A204.1 (cell line): Measurements from ENCODE around the gene CFAP74.

Experiments used
- FAIRE-seq: peaks from 2 replicates; lab custom pipeline; 2012; peaks lifted over from hg19 to GRCh38; lab: Jason Lieb, UNC

Gene CFAP74

GRCh38 chr1:2039251-2039650 is 35.7 kb upstream of the CFAP74 start:
- FAIRE-seq = no peak

DNA sequence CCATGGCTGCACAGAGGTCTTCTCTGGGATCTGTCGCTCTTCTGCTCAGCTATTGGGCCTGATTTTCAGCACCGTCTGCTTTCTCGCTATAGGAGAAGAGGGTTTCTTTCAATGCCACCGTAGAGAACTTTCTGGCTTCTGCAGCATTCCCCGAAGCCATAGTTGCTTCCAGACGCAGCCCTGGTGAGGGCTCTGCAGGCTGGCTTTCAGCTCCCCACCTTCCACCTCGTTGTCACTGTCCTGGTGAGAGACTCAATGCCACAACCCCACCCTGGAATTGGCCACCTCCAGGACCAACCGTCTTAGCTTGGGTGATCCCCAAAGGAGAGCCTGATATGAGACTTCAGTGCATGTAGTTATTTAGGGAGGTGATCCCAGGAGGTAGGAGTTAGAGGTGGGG is 34.6 kb upstream of the CFAP74 start:
- no peak for FAIRE-seq

GRCh38 chr1:2037314-2037979 is 33.9 kb upstream of the CFAP74 start:
- no peak for FAIRE-seq

- FAIRE-seq = no peak
Observed at GRCh38 chr1:2036287-2036686, 32.7 kb upstream of the CFAP74 start.

- FAIRE-seq = no peak
Observed at GRCh38 chr1:2033165-2033564, 29.6 kb upstream of the CFAP74 start.

DNA sequence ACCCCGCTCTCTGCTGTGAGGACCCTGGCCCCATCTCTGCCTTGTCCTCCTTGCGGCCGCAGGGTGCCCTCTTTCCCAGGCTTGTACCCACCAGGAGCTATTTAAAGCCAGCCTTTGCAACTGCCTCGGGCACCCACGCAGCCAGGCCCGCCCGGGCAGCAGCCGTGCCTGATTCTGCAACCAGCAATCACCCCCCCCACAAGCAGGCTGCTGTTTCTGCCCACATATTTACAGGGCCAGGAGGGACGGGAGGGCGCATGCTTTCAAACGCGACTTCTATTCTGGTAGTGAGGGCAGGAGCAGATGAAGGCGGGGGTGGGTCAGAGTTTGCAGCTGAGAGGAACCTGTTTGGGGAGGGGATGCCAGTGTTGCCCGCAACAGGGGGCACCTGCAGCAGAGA is 29.2 kb upstream of the CFAP74 start:
- FAIRE-seq = no peak

GRCh38 chr1:2031546-2032540 is 28.3 kb upstream of the CFAP74 start:
- FAIRE-seq = no peak

DNA sequence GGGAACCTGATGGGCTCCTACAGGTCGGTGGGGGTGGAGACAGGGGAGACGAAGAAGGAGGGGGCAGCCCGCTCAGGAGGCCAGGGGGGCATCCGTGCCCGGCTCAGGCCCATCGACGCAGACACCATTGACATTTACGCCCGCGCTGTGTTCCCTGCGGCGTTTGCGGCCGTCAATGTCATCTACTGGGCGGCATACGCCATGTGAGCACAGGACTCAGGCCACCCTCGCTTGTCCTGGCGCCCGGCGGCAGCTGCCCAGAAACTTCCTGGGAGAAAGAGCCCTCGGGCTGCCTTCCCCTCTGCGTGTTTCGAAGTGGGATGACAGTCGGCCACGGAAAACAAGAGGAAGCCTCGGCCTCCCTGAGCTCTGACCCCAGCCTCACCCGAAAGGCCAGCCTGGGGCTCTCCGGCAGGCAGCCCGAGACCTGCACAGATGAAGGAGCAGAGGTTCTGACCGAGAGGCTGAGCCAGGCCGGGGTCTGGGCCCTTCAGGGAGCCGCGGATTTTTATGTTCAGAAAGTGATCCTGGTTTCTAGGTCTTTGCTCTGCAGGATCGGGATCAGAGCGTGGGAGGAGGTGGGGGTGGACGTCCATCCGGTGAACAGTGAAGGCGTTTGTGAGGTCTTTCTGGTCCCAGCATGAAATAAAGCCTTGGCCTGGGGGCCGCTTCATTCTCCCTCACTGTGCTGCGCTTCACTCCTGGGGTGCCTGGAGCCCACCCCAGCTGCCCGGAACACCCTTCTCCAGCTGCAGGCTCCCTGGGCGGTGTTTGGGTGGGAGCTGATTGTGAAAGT is 26.7 kb upstream of the CFAP74 start:
- no peak for FAIRE-seq

- FAIRE-seq = no peak
Observed at GRCh38 chr1:2029561-2029960, 26.0 kb upstream of the CFAP74 start.

- FAIRE-seq = no peak
Observed at GRCh38 chr1:2028870-2029560, 25.4 kb upstream of the CFAP74 start.

DNA sequence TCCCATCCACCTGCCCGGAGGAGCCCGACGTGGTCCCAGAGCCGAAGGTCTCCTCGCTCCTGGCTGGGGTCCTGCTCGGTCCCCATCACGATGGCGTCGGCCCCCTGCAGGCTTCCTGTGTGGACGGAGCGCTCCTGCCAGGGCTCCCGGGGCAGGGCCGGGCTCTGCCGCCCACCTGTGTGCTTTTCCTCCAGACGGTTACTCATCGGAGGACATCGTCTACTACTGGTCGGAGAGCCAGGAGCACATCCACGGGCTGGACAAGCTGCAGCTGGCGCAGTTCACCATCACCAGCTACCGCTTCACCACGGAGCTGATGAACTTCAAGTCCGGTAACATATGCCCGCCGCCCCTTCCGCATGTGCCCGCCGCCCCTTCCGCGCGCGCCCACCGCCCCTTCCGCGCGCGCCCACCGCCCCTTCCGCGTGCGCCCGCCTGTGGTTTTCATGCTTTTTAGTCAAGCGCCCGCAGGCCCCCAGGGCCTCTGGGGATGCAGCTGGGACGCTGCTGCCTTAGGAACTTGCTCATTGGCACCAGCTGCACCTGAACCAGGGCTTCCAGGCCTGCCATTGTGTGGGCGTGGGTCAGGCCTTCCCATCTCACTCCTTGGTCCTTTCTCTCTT is 24.5 kb upstream of the CFAP74 start:
- FAIRE-seq = no peak

DNA sequence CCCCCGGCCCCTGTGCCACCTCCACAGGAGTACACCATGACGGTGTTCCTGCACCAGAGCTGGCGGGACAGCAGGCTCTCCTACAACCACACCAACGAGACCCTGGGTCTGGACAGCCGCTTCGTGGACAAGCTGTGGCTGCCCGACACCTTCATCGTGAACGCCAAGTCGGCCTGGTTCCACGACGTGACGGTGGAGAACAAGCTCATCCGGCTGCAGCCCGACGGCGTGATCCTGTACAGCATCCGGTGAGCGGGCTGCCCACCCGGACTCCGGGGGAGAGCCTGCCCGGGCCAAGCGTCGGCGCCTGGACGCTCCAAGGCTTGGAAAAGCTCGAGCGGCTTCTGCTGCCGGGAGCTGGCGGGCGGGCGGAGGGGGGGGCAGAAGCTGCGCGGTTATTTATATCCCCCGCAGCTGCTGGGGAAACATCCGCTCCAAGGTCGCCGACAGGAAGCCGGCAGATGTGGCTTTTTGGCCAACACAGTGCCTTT is 21.9 kb upstream of the CFAP74 start:
- no peak for FAIRE-seq

DNA sequence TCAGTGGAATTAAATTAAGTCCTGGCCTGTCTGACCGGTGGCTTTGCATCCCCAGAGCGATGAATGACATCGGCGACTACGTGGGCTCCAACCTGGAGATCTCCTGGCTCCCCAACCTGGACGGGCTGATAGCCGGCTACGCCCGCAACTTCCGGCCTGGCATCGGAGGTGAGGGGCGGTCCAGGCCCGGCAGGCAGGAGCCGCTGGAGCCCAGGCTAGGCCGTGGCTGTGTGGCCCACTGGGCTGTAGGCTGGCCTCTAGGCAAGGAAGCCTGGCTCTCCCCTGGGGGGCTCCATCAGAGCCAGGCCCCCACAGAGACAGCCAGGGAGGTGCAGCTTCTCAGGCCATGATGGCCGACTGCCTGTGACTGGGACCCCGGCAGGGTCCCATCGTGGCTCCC is 21.3 kb upstream of the CFAP74 start:
- no peak for FAIRE-seq

- FAIRE-seq = no peak
Observed at GRCh38 chr1:2024451-2024850, 20.9 kb upstream of the CFAP74 start.

DNA sequence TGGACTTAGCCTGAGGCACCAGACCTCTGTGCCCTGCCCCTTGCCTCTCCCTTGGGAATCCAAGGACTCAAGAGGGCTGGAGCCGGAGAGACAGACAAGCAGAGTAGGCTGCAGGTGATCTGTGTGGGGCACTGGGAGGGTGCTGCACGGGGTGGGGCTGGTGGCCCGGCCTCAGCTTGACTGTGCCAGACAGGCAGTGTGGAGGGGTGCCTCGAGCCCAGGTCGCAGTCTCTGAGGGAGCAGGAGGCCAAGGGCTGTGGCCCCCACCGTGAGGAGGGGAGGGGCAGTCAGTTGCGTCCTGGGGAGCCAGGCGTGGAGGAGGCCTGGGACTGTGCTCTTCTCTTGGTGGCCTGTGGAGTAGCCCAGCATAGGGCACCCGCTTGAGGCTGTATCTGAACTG is 19.6 kb upstream of the CFAP74 start:
- no peak for FAIRE-seq

- no peak for FAIRE-seq
Observed at GRCh38 chr1:2022063-2022770, 18.6 kb upstream of the CFAP74 start.

- FAIRE-seq = no peak
Observed at GRCh38 chr1:2021550-2021949, 18.0 kb upstream of the CFAP74 start.

DNA sequence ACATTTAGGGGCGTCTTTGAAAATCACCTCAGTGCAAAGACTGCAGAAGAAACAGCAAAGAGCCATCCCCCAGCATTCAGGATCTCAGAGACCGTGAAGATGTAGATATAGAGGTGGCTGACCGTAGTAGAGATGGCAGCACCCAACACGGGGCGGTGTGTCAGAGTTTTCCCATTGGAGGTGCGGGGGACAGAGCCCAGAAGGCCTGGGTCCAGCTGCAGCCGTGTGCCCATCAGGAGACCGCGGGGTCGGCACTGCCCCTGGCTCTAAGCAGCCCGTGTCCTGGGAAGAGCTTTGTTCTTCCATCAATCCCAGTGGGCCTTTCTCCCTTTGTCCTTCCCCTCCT is 16.7 kb upstream of the CFAP74 start:
- no peak for FAIRE-seq

GRCh38 chr1:2019571-2020309 is 16.2 kb upstream of the CFAP74 start:
- no peak for FAIRE-seq

DNA sequence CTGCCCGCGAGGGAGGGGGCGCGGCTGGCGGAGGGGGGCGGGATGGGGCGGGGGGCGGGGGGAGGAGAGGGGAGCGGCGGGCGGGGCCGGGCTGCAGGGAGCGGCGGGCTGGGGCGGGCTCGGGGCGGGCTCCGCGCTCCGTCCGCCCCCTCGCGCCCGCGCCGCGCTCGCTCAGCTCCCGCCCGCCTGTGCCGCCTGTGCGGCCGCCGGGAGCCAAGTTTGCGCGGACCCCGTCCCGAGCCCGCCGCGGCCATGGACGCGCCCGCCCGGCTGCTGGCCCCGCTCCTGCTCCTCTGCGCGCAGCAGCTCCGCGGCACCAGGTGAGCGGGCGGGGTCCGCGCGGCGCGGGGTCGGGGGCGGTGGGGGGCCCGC is 15.6 kb upstream of the CFAP74 start, which contains the start of gene GABRD:
TSS of gene GABRD (plus strand) at position 174 of the 372 bp plus-strand sequence. CDS start at position 253, 79 bp downstream.
- FAIRE-seq = no peak
